ENCODE measurements around the gene SMAD9.

Gene SMAD9

DNA sequence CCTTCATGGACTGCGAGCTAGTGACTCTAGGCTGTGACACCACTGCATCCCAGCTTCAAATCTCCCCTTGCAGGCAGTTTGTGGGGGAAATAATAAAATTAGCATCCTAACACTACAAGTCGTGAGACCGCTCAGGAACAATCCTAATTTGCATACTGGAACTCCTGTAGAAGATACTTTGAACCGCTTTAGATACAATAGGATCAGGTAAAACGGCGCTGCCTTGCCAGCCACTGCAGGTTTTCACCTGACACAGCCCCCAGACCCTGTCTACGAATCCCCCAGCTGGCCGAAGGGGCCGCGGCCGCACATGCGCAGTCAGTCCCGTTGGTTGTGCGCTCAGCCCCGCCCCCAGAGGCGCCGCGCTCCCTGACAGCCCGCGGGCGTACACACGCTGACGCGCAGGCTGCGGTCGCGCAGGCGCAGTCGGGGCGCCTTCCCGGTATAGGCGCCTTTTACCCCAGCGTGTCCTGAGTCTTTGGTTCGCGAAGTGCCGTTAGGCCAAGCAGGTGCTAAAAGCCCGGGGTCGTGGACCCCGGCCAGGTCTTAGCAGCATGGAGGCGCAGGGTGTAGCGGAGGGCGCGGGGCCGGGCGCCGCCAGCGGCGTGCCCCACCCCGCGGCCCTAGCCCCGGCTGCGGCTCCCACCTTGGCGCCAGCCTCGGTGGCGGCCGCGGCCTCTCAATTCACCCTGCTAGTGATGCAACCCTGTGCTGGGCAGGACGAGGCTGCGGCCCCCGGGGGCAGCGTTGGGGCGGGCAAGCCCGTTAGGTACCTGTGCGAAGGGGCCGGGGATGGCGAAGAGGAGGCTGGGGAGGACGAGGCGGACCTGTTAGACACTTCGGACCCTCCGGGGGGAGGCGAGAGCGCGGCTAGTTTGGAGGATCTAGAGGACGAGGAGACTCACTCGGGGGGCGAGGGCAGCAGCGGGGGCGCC is 101.0 kb downstream of the SMAD9 start, which contains the start of gene RFXAP:
Gene RFXAP, plus strand, starts transcription at position 419 of the 935 bp plus-strand sequence. Its CDS starts 136 bp downstream, at position 555.
- Histone ChIP-seq H3K36me3 (replicated peaks; ENCODE audit: insufficient read depth, low read length) (no peaks in the 10 kb centered on the region), H3K4me3 (ENCODE audit: low read length) (peak within 1 kb of the TSS; percentile 79), H3K4me2 (ENCODE audit: low read depth, low read length) (peak within 1 kb of the TSS; percentile 77), H3F3A (ENCODE audit: insufficient read depth, low read length) (no peaks in the 10 kb centered on the region), H3K9me3 (replicated peaks; ENCODE audit: insufficient read depth, low read length) (no peaks in the 10 kb centered on the region), H3K9me2 (replicated peaks; ENCODE audit: insufficient read depth, low read length) (no peaks in the 10 kb centered on the region), H3K4me1 (ENCODE audit: low read length) (peaks cover 4% of the 10 kb centered on the region; the same call in 1 of the 2 replicates), H4K20me1 (ENCODE audit: insufficient read depth, low read length) (no peaks in the 10 kb centered on the region), H2AFZ (ENCODE audit: low read length) (peak within 1 kb of the TSS; percentile 85), H3K9ac (ENCODE audit: low read length) (peak within 1 kb of the TSS; percentile 68), H3K27me3 (replicated peaks; ENCODE audit: insufficient read depth, low read length) (no peaks in the 10 kb centered on the region), H3K27ac (ENCODE audit: low read length) (peak within 1 kb of the TSS; percentile 25; the same call in 1 of the 2 replicates), H3K79me2 (ENCODE audit: low read length) (peaks cover 29% of the 10 kb centered on the region)
- TF ChIP-seq EZH2 (optimal IDR thresholded peaks at IDR 0.05; ENCODE audit: low read depth, low read length) (no peak), EZH2phosphoT487 (IDR thresholded peaks at IDR 0.05; ENCODE audit: low read length) (no peak)
- TF ChIP-seq, protein P1, sequence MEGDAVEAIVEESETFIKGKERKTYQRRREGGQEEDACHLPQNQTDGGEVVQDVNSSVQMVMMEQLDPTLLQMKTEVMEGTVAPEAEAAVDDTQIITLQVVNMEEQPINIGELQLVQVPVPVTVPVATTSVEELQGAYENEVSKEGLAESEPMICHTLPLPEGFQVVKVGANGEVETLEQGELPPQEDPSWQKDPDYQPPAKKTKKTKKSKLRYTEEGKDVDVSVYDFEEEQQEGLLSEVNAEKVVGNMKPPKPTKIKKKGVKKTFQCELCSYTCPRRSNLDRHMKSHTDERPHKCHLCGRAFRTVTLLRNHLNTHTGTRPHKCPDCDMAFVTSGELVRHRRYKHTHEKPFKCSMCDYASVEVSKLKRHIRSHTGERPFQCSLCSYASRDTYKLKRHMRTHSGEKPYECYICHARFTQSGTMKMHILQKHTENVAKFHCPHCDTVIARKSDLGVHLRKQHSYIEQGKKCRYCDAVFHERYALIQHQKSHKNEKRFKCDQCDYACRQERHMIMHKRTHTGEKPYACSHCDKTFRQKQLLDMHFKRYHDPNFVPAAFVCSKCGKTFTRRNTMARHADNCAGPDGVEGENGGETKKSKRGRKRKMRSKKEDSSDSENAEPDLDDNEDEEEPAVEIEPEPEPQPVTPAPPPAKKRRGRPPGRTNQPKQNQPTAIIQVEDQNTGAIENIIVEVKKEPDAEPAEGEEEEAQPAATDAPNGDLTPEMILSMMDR (IDR thresholded peaks at IDR 0.05; ENCODE audit: low read length), result no peak
- peak; percentile 84 for DNase-seq

DNA sequence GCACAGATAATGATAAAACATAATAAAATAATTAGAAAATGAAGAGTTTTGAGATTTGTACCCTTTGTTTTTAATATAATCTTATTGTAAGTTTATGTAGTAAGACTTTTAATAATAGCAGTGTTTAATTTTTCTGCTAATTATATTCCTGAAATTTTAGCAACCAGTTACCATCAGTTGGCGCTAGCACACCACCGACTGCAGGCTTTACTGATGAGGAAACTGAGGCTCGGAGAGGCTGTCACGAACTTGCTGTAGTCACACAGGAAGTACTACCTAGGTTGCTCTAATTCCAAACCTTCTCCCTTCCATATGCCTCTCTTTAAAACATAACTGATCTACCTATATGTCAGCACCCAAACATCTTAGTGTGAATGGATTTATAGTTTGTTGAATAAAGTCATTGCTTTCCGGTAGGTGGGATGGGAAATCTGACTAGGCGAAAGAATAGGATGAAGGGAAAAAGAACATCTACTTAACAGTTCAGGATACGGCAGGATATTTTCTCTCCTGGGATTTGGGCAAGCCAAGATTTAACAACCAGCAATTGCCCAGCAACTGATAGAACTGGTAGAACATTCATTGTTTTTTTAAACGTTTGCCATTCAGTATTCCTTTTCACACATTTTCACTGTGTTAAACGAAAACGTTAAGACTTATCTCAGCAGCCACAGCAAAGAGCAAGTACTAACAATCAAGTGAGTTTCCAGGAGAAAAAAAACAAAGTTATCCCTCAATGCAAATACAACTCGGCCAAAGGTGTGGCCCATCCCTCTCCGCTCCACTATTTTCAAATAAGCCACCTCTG is 101.8 kb downstream of the SMAD9 start:
- TF ChIP-seq, protein P1 (IDR thresholded peaks at IDR 0.05; ENCODE audit: low read length), result no peak
- no peak for TF ChIP-seq EZH2phosphoT487 (IDR thresholded peaks at IDR 0.05; ENCODE audit: low read length)
- peak overlapping the region; percentile 79 for H3K4me3 ChIP-seq (ENCODE audit: low read length)
- peak overlapping the region; percentile 68; the same call in 1 of the 2 replicates for H3K9ac ChIP-seq (ENCODE audit: low read length)
- H3F3A ChIP-seq (ENCODE audit: insufficient read depth, low read length), result no peaks in the 10 kb centered on the region
- H3K4me1 ChIP-seq (ENCODE audit: low read length), result peaks cover 4% of the 10 kb centered on the region; the same call in 1 of the 2 replicates
- no peaks in the 10 kb centered on the region for H4K20me1 ChIP-seq (ENCODE audit: insufficient read depth, low read length)
- peak overlapping the region; percentile 85 for H2AFZ ChIP-seq (ENCODE audit: low read length)
- H3K4me2 ChIP-seq (ENCODE audit: low read depth, low read length), result peak overlapping the region; percentile 44
- no peak for DNase-seq
- peaks cover 27% of the 10 kb centered on the region for H3K79me2 ChIP-seq (ENCODE audit: low read length)
- H3K27ac ChIP-seq (ENCODE audit: low read length), result no peak overlapping the region
- H3K27me3 ChIP-seq (replicated peaks; ENCODE audit: insufficient read depth, low read length), result no peaks in the 10 kb centered on the region
- H3K9me2 ChIP-seq (replicated peaks; ENCODE audit: insufficient read depth, low read length), result no peaks in the 10 kb centered on the region
- no peaks in the 10 kb centered on the region for H3K9me3 ChIP-seq (replicated peaks; ENCODE audit: insufficient read depth, low read length)
- H3K36me3 ChIP-seq (replicated peaks; ENCODE audit: insufficient read depth, low read length), result no peaks in the 10 kb centered on the region

DNA sequence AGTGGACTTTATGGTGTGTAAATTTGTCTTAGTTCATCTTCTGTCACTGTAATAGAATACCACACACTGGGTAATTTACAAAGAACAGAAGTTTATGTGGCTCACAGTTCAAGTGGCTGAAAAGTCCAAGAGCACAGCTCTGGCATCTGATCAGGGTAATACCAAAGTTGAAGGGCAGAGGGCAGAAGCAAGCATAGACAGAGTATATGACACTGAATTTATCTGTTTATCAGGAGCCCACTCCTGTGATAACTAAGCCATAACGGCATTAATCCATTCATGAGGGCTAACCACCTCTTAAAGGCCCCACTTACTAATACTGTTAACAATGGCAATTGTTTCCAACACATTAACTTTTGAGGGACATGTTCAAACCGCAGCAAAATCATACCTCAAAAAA is 105.0 kb downstream of the SMAD9 start:
- H3K9ac ChIP-seq (ENCODE audit: low read length), result no peak overlapping the region
- no peak overlapping the region for H3K27ac ChIP-seq (ENCODE audit: low read length)
- no peaks in the 10 kb centered on the region for H3K36me3 ChIP-seq (replicated peaks; ENCODE audit: insufficient read depth, low read length)
- TF ChIP-seq, protein P1 (IDR thresholded peaks at IDR 0.05; ENCODE audit: low read length), result peak; percentile 25
- TF ChIP-seq EZH2phosphoT487 (IDR thresholded peaks at IDR 0.05; ENCODE audit: low read length) (no peak), EZH2 (optimal IDR thresholded peaks at IDR 0.05; ENCODE audit: low read depth, low read length) (no peak)
- no peaks in the 10 kb centered on the region for H3K9me3 ChIP-seq (replicated peaks; ENCODE audit: insufficient read depth, low read length)
- H3K4me1 ChIP-seq (ENCODE audit: low read length), result no peaks in the 10 kb centered on the region
- H2AFZ ChIP-seq (ENCODE audit: low read length), result no peak overlapping the region
- no peak overlapping the region for H3K4me3 ChIP-seq (ENCODE audit: low read length)
- no peaks in the 10 kb centered on the region for H3K9me2 ChIP-seq (replicated peaks; ENCODE audit: insufficient read depth, low read length)
- H4K20me1 ChIP-seq (ENCODE audit: insufficient read depth, low read length), result no peaks in the 10 kb centered on the region
- no peak for DNase-seq
- H3K27me3 ChIP-seq (replicated peaks; ENCODE audit: insufficient read depth, low read length), result no peaks in the 10 kb centered on the region
- H3F3A ChIP-seq (ENCODE audit: insufficient read depth, low read length), result no peaks in the 10 kb centered on the region
- peaks cover 6% of the 10 kb centered on the region; the same call in 1 of the 2 replicates for H3K79me2 ChIP-seq (ENCODE audit: low read length)
- H3K4me2 ChIP-seq (ENCODE audit: low read depth, low read length), result no peak overlapping the region
